Sigmoid colon (tissue), 7 donors: ENCODE results near the gene XPR1. TPM values are rescaled to one million over a fixed set of nuclear protein-coding genes. Genes with fewer than 3 reads are reported as not detected.

ENCODE experiments used
- DNase-seq: peaks from one replicate; pipeline ENCODE4 v3.0.0-alpha.2; 2019
- H3K27ac ChIP-seq, 4 donors: fragments of 200-600 bp; sonication (generic); one replicate each; pipeline ENCODE4 v1.5.1; 2016 to 2019; ENCODE audit warnings: mild to moderate bottlenecking in 1 of 4
- H3K27me3 ChIP-seq, 3 donors: fragments of 200-600 bp; sonication (generic); one replicate each; pipeline ENCODE4 v1.5.1; 2019; ENCODE audit warnings: mild to moderate bottlenecking in 1 of 3
- H3K36me3 ChIP-seq, 4 donors: fragments of 200-600 bp; sonication (generic); one replicate each; pipeline ENCODE4 v1.5.1; 2016 to 2019
- H3K4me1 ChIP-seq, 4 donors: fragments of 200-600 bp; sonication (generic); one replicate each; pipeline ENCODE4 v1.5.1; 2017 to 2019
- H3K4me3 ChIP-seq, 4 donors: fragments of 200-600 bp; sonication (generic); one replicate each; pipeline ENCODE4 v1.5.1; 2017 to 2019; ENCODE audit warnings: mild to moderate bottlenecking in 2 of 4, moderate library complexity in 1 of 4
- H3K9me3 ChIP-seq, 4 donors: fragments of 200-600 bp in 3 of 4; sonication (generic) in 3 of 4; one replicate each; pipeline versions ENCODE4 v1.5.1 to v1.6.1; 2013 to 2019
- EP300 ChIP-seq, 4 donors: sonication (generic); formaldehyde crosslinking; IDR thresholded peaks; one replicate each; pipeline ENCODE4 v1.6.1; 2017; ENCODE audit warnings: antibody characterized with exemption in 4 of 4
- POLR2A ChIP-seq, 2 donors: fragments of 450-650 bp; IDR thresholded peaks; one replicate each; pipeline ENCODE4 v1.6.1; 2016; ENCODE audit warnings: antibody characterized with exemption in 2 of 2, mild to moderate bottlenecking in 2 of 2, moderate library complexity in 2 of 2
- POLR2AphosphoS5 ChIP-seq, 4 donors: sonication (generic); formaldehyde crosslinking; IDR thresholded peaks; one replicate each; pipeline ENCODE4 v1.6.1; 2017; ENCODE audit warnings: antibody characterized with exemption in 4 of 4
- WGBS, 2 donors: extraction: QIAGEN DNeasy Blood & Tissue Kit; methylation state at CpG; one replicate each; pipeline ENCODE4 v1.1.7; 2013; 5-methylcytosine and 5-hydroxymethylcytosine counted together
- intact Hi-C: fragments of 100-400 bp; cut with DNase I; formaldehyde crosslinking; loops from one replicate; pipeline ENCODE4 v1.15.1; 2023
- polyA plus RNA-seq, 3 donors: library from polyadenylated mRNA; stranded (reverse); fragments of 200-250 nt; gene quantifications; one replicate each; pipeline ENCODE4 v1.2.3, GENCODE V29; 2013
- total RNA-seq, 4 donors: library from RNA; depleted of rRNA; stranded (reverse); fragments of >200 nt; gene quantifications; one replicate each; pipeline ENCODE4 v1.1.0, GENCODE V29; 2016
- TF ChIP-seq, protein P1 (sequence below), 4 experiments: fragments of 450-650 bp in 3 of 4; fragments of 200-600 bp in 1 of 4; IDR thresholded peaks; one replicate each; pipeline ENCODE4 v1.5.1; 2016 to 2019; ENCODE audit warnings: antibody characterized with exemption in 4 of 4, mild to moderate bottlenecking in 3 of 4, moderate library complexity in 2 of 4
- donor health status: healthy with polysubstance abuse.
- donor health status: Bipolar disorder and iron deficiency.
- donor health status: healthy.

Gene XPR1
- total RNA-seq (10 to 100 TPM; 11.1 to 18.8 (median 14.9) TPM), polyA plus RNA-seq (10 to 100 TPM in 1 of 3 donors, 1 to 10 TPM in 2; 1.8 to 11.3 (median 2.3) TPM)

- peak within 1 kb of the TSS; percentile 94 to 98 (median 96) for H3K27ac ChIP-seq
- peaks cover 0 to 39% (median 24%) of the 10 kb centered on the region in 4 donors for H3K4me1 ChIP-seq
- intact Hi-C loops, result loop anchor here (5.0 to 10.0 kb wide), 6 partner anchors 127 to 535 kb away; partner anchors contain the start of genes ACBD6, QSOX1 and STX6
- peak; percentile 94 to 97 (median 96) for TF ChIP-seq POLR2AphosphoS5 (IDR thresholded peaks at IDR 0.05)
- TF ChIP-seq POLR2A (IDR thresholded peaks at IDR 0.05), result peak; percentile 88 to 89
- no peak for TF ChIP-seq EP300 (IDR thresholded peaks at IDR 0.05)
- TF ChIP-seq, protein P1, sequence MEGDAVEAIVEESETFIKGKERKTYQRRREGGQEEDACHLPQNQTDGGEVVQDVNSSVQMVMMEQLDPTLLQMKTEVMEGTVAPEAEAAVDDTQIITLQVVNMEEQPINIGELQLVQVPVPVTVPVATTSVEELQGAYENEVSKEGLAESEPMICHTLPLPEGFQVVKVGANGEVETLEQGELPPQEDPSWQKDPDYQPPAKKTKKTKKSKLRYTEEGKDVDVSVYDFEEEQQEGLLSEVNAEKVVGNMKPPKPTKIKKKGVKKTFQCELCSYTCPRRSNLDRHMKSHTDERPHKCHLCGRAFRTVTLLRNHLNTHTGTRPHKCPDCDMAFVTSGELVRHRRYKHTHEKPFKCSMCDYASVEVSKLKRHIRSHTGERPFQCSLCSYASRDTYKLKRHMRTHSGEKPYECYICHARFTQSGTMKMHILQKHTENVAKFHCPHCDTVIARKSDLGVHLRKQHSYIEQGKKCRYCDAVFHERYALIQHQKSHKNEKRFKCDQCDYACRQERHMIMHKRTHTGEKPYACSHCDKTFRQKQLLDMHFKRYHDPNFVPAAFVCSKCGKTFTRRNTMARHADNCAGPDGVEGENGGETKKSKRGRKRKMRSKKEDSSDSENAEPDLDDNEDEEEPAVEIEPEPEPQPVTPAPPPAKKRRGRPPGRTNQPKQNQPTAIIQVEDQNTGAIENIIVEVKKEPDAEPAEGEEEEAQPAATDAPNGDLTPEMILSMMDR (IDR thresholded peaks at IDR 0.05), result peak in 3 of 4 experiments; percentile 16 to 39 (median 31)
- no peaks in the 10 kb centered on the region for H3K9me3 ChIP-seq
- H3K27me3 ChIP-seq, result no peaks in the 10 kb centered on the region
- peak within 1 kb of the TSS; percentile 79 to 98 (median 89) for H3K4me3 ChIP-seq
- DNase-seq, result peak; percentile 99
- H3K36me3 ChIP-seq, result no peaks in the 10 kb centered on the region
- 0% methylated on average over 41 of the region's 41 CpGs for WGBS, 2 donors
Measured at GRCh38 chr1:180631766-180632325, at the start of gene XPR1. XPR1 (plus strand) TSS chr1:180632022; CDS start chr1:180632202, 180 bp downstream.

GRCh38 chr1:180584869-180585268, 47.0 kb upstream of the XPR1 start:
- intact Hi-C loops, result no loop called here
- Histone ChIP-seq H3K36me3 (no peaks in the 10 kb centered on the region), H3K27me3 (no peaks in the 10 kb centered on the region), H3K9me3 (no peaks in the 10 kb centered on the region), H3K4me3 (no peak overlapping the region), H3K4me1 (no peaks in the 10 kb centered on the region), H3K27ac (no peak overlapping the region)
- 94% methylated on average over 8 of the region's 8 CpGs for WGBS, 2 donors
- no peak for TF ChIP-seq POLR2AphosphoS5 (IDR thresholded peaks at IDR 0.05)
- no peak for DNase-seq

DNA sequence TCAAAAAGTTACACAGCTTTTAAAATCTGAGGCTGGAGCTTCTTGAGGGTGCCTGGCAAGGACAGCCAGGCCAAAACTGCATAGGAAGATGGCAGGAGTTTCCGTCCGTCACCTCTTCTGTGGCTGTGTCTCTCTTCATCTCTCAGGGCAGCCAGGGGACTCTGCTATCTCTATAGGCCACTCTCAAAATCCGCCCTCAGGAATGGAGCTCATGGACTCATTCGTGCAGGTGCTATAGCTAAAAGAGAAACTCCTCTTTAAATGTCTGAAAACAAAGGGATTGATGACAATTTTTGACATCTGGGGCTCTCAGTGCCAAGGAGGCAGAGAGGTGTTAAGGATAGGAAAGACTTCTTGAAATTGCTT, 45.8 kb upstream of the XPR1 start:
- peak overlapping the region in 1 of 4 donors; percentile 39 for H3K27ac ChIP-seq
- no peak for DNase-seq
- H3K4me3 ChIP-seq, result no peak overlapping the region
- no peaks in the 10 kb centered on the region for H3K36me3 ChIP-seq
- no peaks in the 10 kb centered on the region for H3K4me1 ChIP-seq
- 88 to 91% methylated on average over 4 of the region's 4 CpGs for WGBS, 2 donors
- H3K27me3 ChIP-seq, result no peaks in the 10 kb centered on the region
- TF ChIP-seq POLR2A (IDR thresholded peaks at IDR 0.05) (no peak), POLR2AphosphoS5 (IDR thresholded peaks at IDR 0.05) (no peak), EP300 (IDR thresholded peaks at IDR 0.05) (no peak)
- TF ChIP-seq, protein P1 (IDR thresholded peaks at IDR 0.05), result no peak
- H3K9me3 ChIP-seq, result no peaks in the 10 kb centered on the region
- intact Hi-C loops, result no loop called here

GRCh38 chr1:180586671-180587155, 45.1 kb upstream of the XPR1 start:
- intact Hi-C loops, result no loop called here
- WGBS, 2 donors, result 12 to 40% methylated on average over 1 of the region's 1 CpG

DNA sequence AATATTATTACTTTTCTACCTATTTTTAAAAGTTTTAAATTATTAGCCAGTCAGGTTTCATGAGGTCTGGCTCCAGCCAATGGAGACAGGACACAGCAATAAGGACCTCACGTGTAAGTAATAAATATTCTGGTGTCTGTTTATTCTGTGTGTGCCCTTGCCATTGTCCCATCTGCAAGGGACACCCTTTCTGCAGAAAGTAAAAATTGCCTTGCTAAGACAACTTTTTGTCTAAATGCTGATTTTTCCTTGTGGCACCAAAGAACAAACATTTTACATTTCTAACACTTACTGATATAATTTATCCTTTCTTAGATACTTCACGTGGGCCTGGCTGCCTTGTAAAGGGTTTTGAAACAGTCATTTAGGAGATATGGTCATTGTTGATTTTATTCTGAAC, 43.7 kb upstream of the XPR1 start:
- Histone ChIP-seq H3K36me3 (no peaks in the 10 kb centered on the region), H3K27ac (no peak overlapping the region), H3K9me3 (no peaks in the 10 kb centered on the region), H3K4me1 (no peaks in the 10 kb centered on the region), H3K4me3 (no peak overlapping the region), H3K27me3 (no peaks in the 10 kb centered on the region)
- no peak for DNase-seq
- WGBS, 2 donors, result 85 to 88% methylated on average over 2 of the region's 2 CpGs
- no peak for TF ChIP-seq POLR2AphosphoS5 (IDR thresholded peaks at IDR 0.05)
- TF ChIP-seq POLR2A (IDR thresholded peaks at IDR 0.05), result no peak
- no peak for TF ChIP-seq EP300 (IDR thresholded peaks at IDR 0.05)
- TF ChIP-seq, protein P1 (IDR thresholded peaks at IDR 0.05), result no peak
- intact Hi-C loops, result no loop called here

More at GRCh38 chr1:180586671-180587155, 45.1 kb upstream of the XPR1 start:
- no peaks in the 10 kb centered on the region for H3K9me3 ChIP-seq
- DNase-seq, result no peak
- H3K4me1 ChIP-seq, result no peaks in the 10 kb centered on the region
- no peaks in the 10 kb centered on the region for H3K36me3 ChIP-seq
- TF ChIP-seq POLR2A (IDR thresholded peaks at IDR 0.05) (no peak), POLR2AphosphoS5 (IDR thresholded peaks at IDR 0.05) (no peak), EP300 (IDR thresholded peaks at IDR 0.05) (no peak)
- TF ChIP-seq, protein P1 (IDR thresholded peaks at IDR 0.05), result no peak
- no peak overlapping the region for H3K27ac ChIP-seq
- no peak overlapping the region for H3K4me3 ChIP-seq
- H3K27me3 ChIP-seq, result no peaks in the 10 kb centered on the region
